HEK293 (cell line): Measurements from ENCODE around the gene MRFAP1.

Experiments used
- CTCF ChIA-PET: fragments of 350-600 bp; formaldehyde crosslinking; extraction: SDS; loops from one replicate; lab custom pipeline; 2021; ENCODE audit warnings: antibody characterized with exemption; lab: Yijun Ruan, JAX
- POLR2A ChIA-PET: fragments of 300-600 bp; formaldehyde crosslinking; extraction: SDS; loops from one replicate; lab custom pipeline; 2020; ENCODE audit warnings: antibody characterized with exemption, inconsistent platforms; lab: Yijun Ruan, JAX
- H3K27ac ChIP-seq: fragments of 200-500 bp; sonication (Bioruptor generic); 2 replicates; pipeline ENCODE4 v1.5.1; 2014; ENCODE audit warnings: low read depth, low read length, control low read depth, inconsistent platforms; ENCODE audit errors: extremely low read depth
- H3K36me3 ChIP-seq, 2 experiments: fragments of 200-500 bp in 1 of 2; sonication (Bioruptor generic) in 1 of 2; 1 replicate in 1 of 2; 2 replicates in 1 of 2; pipeline ENCODE4 v1.5.1; 2014 to 2017; ENCODE audit warnings: inconsistent platforms in 2 of 2, low read length in 2 of 2; ENCODE audit not compliant: control insufficient read depth in 2 of 2, insufficient read depth in 1 of 2
- H3K4me1 ChIP-seq: fragments of 200-500 bp; sonication (Bioruptor generic); 2 replicates; pipeline ENCODE4 v1.5.1; 2014; ENCODE audit warnings: mild to moderate bottlenecking, low read length, inconsistent platforms; ENCODE audit not compliant: control insufficient read depth, insufficient read depth
- H3K4me3 ChIP-seq: 2 replicates; pipeline ENCODE4 v1.5.1; 2011; ENCODE audit warnings: low read depth, mild to moderate bottlenecking, control low read depth, low read length, moderate library complexity
- H3K9me3 ChIP-seq: fragments of 200-500 bp; sonication (Bioruptor generic); 2 replicates; pipeline ENCODE4 v1.5.1; 2014; ENCODE audit warnings: low read depth, low read length, inconsistent platforms; ENCODE audit not compliant: control insufficient read depth, insufficient read depth
- EGR2 ChIP-seq: fragments of 450-650 bp; formaldehyde crosslinking; IDR thresholded peaks from 2 replicates; pipeline ENCODE4 v1.5.1; 2016; ENCODE audit warnings: low read depth, missing biosample characterization, missing genetic modification characterization
- IKZF3 ChIP-seq: fragments of 450-650 bp; IDR thresholded peaks from 2 replicates; pipeline ENCODE4 v1.5.0; 2018; ENCODE audit warnings: missing biosample characterization, mild to moderate bottlenecking, missing genetic modification characterization, moderate library complexity
- OSR2 ChIP-seq: fragments of 450-650 bp; formaldehyde crosslinking; IDR thresholded peaks from 2 replicates; pipeline ENCODE4 v1.5.1; 2016; ENCODE audit warnings: missing biosample characterization, missing genetic modification characterization
- OVOL3 ChIP-seq: fragments of 450-650 bp; formaldehyde crosslinking; IDR thresholded peaks from 2 replicates; pipeline ENCODE4 v1.5.1; 2016; ENCODE audit warnings: missing biosample characterization, missing genetic modification characterization
- SP7 ChIP-seq: fragments of 450-650 bp; formaldehyde crosslinking; IDR thresholded peaks from 2 replicates; pipeline ENCODE4 v1.5.1; 2016; ENCODE audit warnings: missing biosample characterization, missing genetic modification characterization
- TRIM28 ChIP-seq: IDR thresholded peaks from 2 replicates; pipeline ENCODE4 v1.6.1; 2011; ENCODE audit warnings: low read length, control low read depth, borderline replicate concordance
- ZBTB48 ChIP-seq: fragments of 450-650 bp; formaldehyde crosslinking; IDR thresholded peaks from 2 replicates; pipeline ENCODE4 v1.5.1; 2016; ENCODE audit warnings: missing biosample characterization, missing genetic modification characterization
- ZFHX2 ChIP-seq: fragments of 450-650 bp; formaldehyde crosslinking; conservative IDR thresholded peaks from 2 replicates; pipeline ENCODE4 v1.5.1; 2016; ENCODE audit warnings: missing biosample characterization, missing genetic modification characterization
- ZNF132 ChIP-seq: fragments of 450-650 bp; formaldehyde crosslinking; IDR thresholded peaks from 2 replicates; pipeline ENCODE4 v1.5.1; 2017; ENCODE audit warnings: missing biosample characterization, missing genetic modification characterization, borderline replicate concordance
- ZNF133 ChIP-seq: fragments of 450-650 bp; formaldehyde crosslinking; IDR thresholded peaks from 2 replicates; pipeline ENCODE4 v1.5.1; 2016; ENCODE audit warnings: missing biosample characterization, missing genetic modification characterization
- ZNF157 ChIP-seq: fragments of 450-650 bp; formaldehyde crosslinking; IDR thresholded peaks from 2 replicates; pipeline ENCODE4 v1.5.1; 2016; ENCODE audit warnings: missing biosample characterization, missing genetic modification characterization
- ZNF394 ChIP-seq: fragments of 450-650 bp; formaldehyde crosslinking; IDR thresholded peaks from 2 replicates; pipeline ENCODE4 v1.5.1; 2016; ENCODE audit warnings: missing biosample characterization, missing genetic modification characterization, mild to moderate bottlenecking, moderate library complexity, borderline replicate concordance
- ZNF529 ChIP-seq: fragments of 450-650 bp; formaldehyde crosslinking; IDR thresholded peaks from 2 replicates; pipeline ENCODE4 v1.5.1; 2017; ENCODE audit warnings: missing genetic modification characterization, missing biosample characterization; ENCODE audit not compliant: insufficient replicate concordance
- ZNF530 ChIP-seq: fragments of 450-650 bp; formaldehyde crosslinking; IDR thresholded peaks from 2 replicates; pipeline ENCODE4 v1.5.1; 2016; ENCODE audit warnings: low read depth, missing biosample characterization, missing genetic modification characterization
- ZNF548 ChIP-seq: fragments of 450-650 bp; formaldehyde crosslinking; IDR thresholded peaks from 2 replicates; pipeline ENCODE4 v1.5.1; 2016; ENCODE audit warnings: missing biosample characterization, missing genetic modification characterization
- ZNF610 ChIP-seq: fragments of 450-650 bp; formaldehyde crosslinking; IDR thresholded peaks from 2 replicates; pipeline ENCODE4 v1.5.1; 2016; ENCODE audit warnings: missing biosample characterization, missing genetic modification characterization, borderline replicate concordance
- ZNF645 ChIP-seq: fragments of 450-650 bp; formaldehyde crosslinking; IDR thresholded peaks from 2 replicates; pipeline ENCODE4; 2016; ENCODE audit warnings: missing biosample characterization, missing genetic modification characterization
- ZNF654 ChIP-seq: fragments of 450-650 bp; formaldehyde crosslinking; IDR thresholded peaks from 2 replicates; pipeline ENCODE4 v1.5.1; 2016; ENCODE audit warnings: low read depth, missing biosample characterization, missing genetic modification characterization
- ZNF747 ChIP-seq: fragments of 450-650 bp; formaldehyde crosslinking; IDR thresholded peaks from 2 replicates; pipeline ENCODE4 v1.5.1; 2016; ENCODE audit warnings: missing biosample characterization, missing genetic modification characterization
- ZNF792 ChIP-seq: fragments of 450-650 bp; formaldehyde crosslinking; IDR thresholded peaks from 2 replicates; pipeline ENCODE4 v1.5.1; 2016; ENCODE audit warnings: missing biosample characterization, missing genetic modification characterization
- ZSCAN16 ChIP-seq: fragments of 450-650 bp; formaldehyde crosslinking; IDR thresholded peaks from 2 replicates; pipeline ENCODE4 v1.5.1; 2016; ENCODE audit warnings: missing biosample characterization, missing genetic modification characterization
- ZSCAN4 ChIP-seq: fragments of 450-650 bp; formaldehyde crosslinking; IDR thresholded peaks from 2 replicates; pipeline ENCODE4 v1.5.1; 2017; ENCODE audit warnings: missing biosample characterization, missing genetic modification characterization

MRFAP1 gene

GRCh38 chr4:6591781-6592180 is 48.7 kb upstream of the MRFAP1 start:
- TF ChIP-seq ZNF654 (tag by site-specific recombination) (0 out of 2 replicates have a peak, but pooled peaks have one; percentile 12), IKZF3 (tag by site-specific recombination) (no peak)
- Histone ChIP-seq H3K36me3 (peaks cover 0 to 3% of the 10 kb centered on the region in 2 experiments; a peak in 1 of 3 replicates), H3K4me1 (no peaks in the 10 kb centered on the region), H3K27ac (no peak overlapping the region), H3K4me3 (no peak overlapping the region), H3K9me3 (no peaks in the 10 kb centered on the region)
- ChIA-PET POLR2A (interaction anchor here (1.0 kb wide), 1 partner anchor 17 kb away, joined by 3 read pairs; the partner anchor contains the start of gene MAN2B2), CTCF (interaction anchor here (0.7 to 1.6 kb wide), 2 partner anchors 128 to 150 kb away, joined by 3 to 6 read pairs; no protein-coding TSS in a partner anchor)

- Histone ChIP-seq H3K4me1 (no peaks in the 10 kb centered on the region), H3K9me3 (no peaks in the 10 kb centered on the region), H3K4me3 (no peak overlapping the region), H3K36me3 (peaks cover 0 to 3% of the 10 kb centered on the region in 2 experiments; a peak in 1 of 3 replicates), H3K27ac (no peak overlapping the region)
- TF ChIP-seq ZFHX2 (0 out of 2 replicates have a peak, but pooled peaks have one; percentile 18), EGR2 (0 out of 2 replicates have a peak, but pooled peaks have one; percentile 23), ZNF792 (tag by site-specific recombination) (no peak), ZNF157 (tag by site-specific recombination) (no peak)
- ChIA-PET CTCF (no interaction called here), POLR2A (no interaction called here)
These were observed 47.5 kb upstream of the MRFAP1 start for GRCh38 chr4:6592804-6593563.

GRCh38 chr4:6594341-6594740 is 46.1 kb upstream of the MRFAP1 start:
- ChIA-PET POLR2A (no interaction called here), CTCF (no interaction called here)
- TF ChIP-seq ZNF530 (tag by site-specific recombination) (no peak), ZNF645 (tag by site-specific recombination) (no peak), ZNF394 (tag by site-specific recombination) (no peak), ZSCAN4 (tag by site-specific recombination) (no peak), ZNF792 (tag by site-specific recombination) (no peak), ZNF610 (tag by site-specific recombination) (no peak), ZSCAN16 (tag by site-specific recombination) (no peak), ZNF529 (tag by site-specific recombination) (no peak), ZNF548 (tag by site-specific recombination) (no peak)
- H3K9me3 ChIP-seq = no peaks in the 10 kb centered on the region
- H3K4me3 ChIP-seq = no peak overlapping the region
- H3K4me1 ChIP-seq = no peaks in the 10 kb centered on the region
- no peak overlapping the region for H3K27ac ChIP-seq
- H3K36me3 ChIP-seq = peaks cover 0 to 3% of the 10 kb centered on the region in 2 experiments; a peak in 1 of 3 replicates

- Histone ChIP-seq H3K4me3 (no peak overlapping the region), H3K4me1 (no peaks in the 10 kb centered on the region), H3K36me3 (peaks cover 0 to 3% of the 10 kb centered on the region in 2 experiments; a peak in 1 of 3 replicates), H3K27ac (no peak overlapping the region), H3K9me3 (no peaks in the 10 kb centered on the region)
- POLR2A ChIA-PET = no interaction called here
- CTCF ChIA-PET = no interaction called here
- TF ChIP-seq SP7 = no peak
- TF ChIP-seq OVOL3 (tag by site-specific recombination) = no peak
- no peak for TF ChIP-seq ZNF133 (tag by site-specific recombination)
- no peak for TF ChIP-seq TRIM28
- TF ChIP-seq ZNF132 (tag by site-specific recombination) = no peak
- TF ChIP-seq ZNF747 = no peak
- TF ChIP-seq ZBTB48 (tag by site-specific recombination) = no peak
- no peak for TF ChIP-seq ZNF645 (tag by site-specific recombination)
- TF ChIP-seq OSR2 = no peak
These were observed 45.6 kb upstream of the MRFAP1 start for GRCh38 chr4:6594826-6595355.
